ENCODE data around the gene RRP12. TPM values are rescaled to one million over a fixed set of nuclear protein-coding genes. Genes with fewer than 3 reads are reported as not detected.

The RRP12 gene
- total and polyA plus RNA-seq, 12 donors: 11.1 to 46.6 (median 22.3) TPM

GRCh38 chr10:97401455-97401919 lies 347 bp upstream of the RRP12 start:
- peak overlapping the region in 9 of 10 donors; percentile 48 to 96 (median 79) for H3K4me3 ChIP-seq
- ATAC-seq (no peak), DNase-seq (no peak)
- no peaks in the 10 kb centered on the region for H3K9me3 ChIP-seq
- H3K36me3 ChIP-seq: peaks cover 0 to 23% (median 4%) of the 10 kb centered on the region in 9 donors
- no peak for TF ChIP-seq CTCF (IDR thresholded peaks at IDR 0.05)
- peak overlapping the region in 9 of 10 donors; percentile 56 to 91 (median 83) for H3K27ac ChIP-seq
- H3K27me3 ChIP-seq: no peaks in the 10 kb centered on the region
- intact Hi-C loops (cut with DNase I): loop anchor here in 4 of 10 donors (5.0 to 10.0 kb wide), 4 partner anchors 64 to 336 kb away; partner anchors contain the start of gene ZFYVE27 (in 1 of the 4)
- H3K4me1 ChIP-seq: peaks cover 0 to 34% (median 13%) of the 10 kb centered on the region in 9 donors
- 65 to 69% methylated on average over 13 of the region's 13 CpGs for WGBS, 2 donors

- peak in 1 of 2 donors; percentile 39 for DNase-seq
These were observed 1.1 kb downstream of the RRP12 start for GRCh38 chr10:97399843-97400545.

GRCh38 chr10:97396056-97396455 lies 5.1 kb downstream of the RRP12 start:
- TF ChIP-seq CTCF (IDR thresholded peaks at IDR 0.05): no peak
- H3K4me3 ChIP-seq: no peak overlapping the region
- DNase-seq (no peak), ATAC-seq (no peak)
- no peaks in the 10 kb centered on the region for H3K27me3 ChIP-seq
- WGBS, 2 donors: 73 to 75% methylated on average over 4 of the region's 4 CpGs
- peaks cover 0 to 17% (median 13%) of the 10 kb centered on the region in 9 donors for H3K4me1 ChIP-seq
- H3K9me3 ChIP-seq: no peaks in the 10 kb centered on the region
- intact Hi-C loops (cut with DNase I): no loop called here
- H3K36me3 ChIP-seq: peaks cover 0 to 76% (median 31%) of the 10 kb centered on the region in 9 donors
- no peak overlapping the region for H3K27ac ChIP-seq

More at GRCh38 chr10:97399843-97400545, 1.1 kb downstream of the RRP12 start:
- Histone ChIP-seq H3K36me3 (peaks cover 0 to 38% (median 7%) of the 10 kb centered on the region in 9 donors), H3K4me1 (peaks cover 0 to 25% (median 13%) of the 10 kb centered on the region in 9 donors), H3K4me3 (peak overlapping the region; percentile 48 to 96 (median 80)), H3K27ac (peak overlapping the region in 8 of 10 donors; percentile 56 to 91 (median 84)), H3K27me3 (no peaks in the 10 kb centered on the region), H3K9me3 (no peaks in the 10 kb centered on the region)
- TF ChIP-seq CTCF (IDR thresholded peaks at IDR 0.05): no peak
- intact Hi-C loops (cut with DNase I): loop anchor here in 4 of 10 donors (5.0 to 10.0 kb wide), 4 partner anchors 63 to 337 kb away; partner anchors contain the start of gene ZFYVE27 (in 1 of the 4)
- peak; percentile 8 to 79 (median 64) for ATAC-seq
- whole genome bisulfite sequencing, 2 donors: 18 to 20% methylated on average over 21 of the region's 21 CpGs

GRCh38 chr10:97393034-97393573 lies 8.0 kb downstream of the RRP12 start:
- 92 to 94% methylated on average over 8 of the region's 8 CpGs for WGBS, 2 donors
- no peaks in the 10 kb centered on the region for H3K4me1 ChIP-seq
- ATAC-seq (no peak), DNase-seq (no peak)
- TF ChIP-seq CTCF (IDR thresholded peaks at IDR 0.05): no peak
- intact Hi-C loops (cut with DNase I): no loop called here
- no peaks in the 10 kb centered on the region for H3K27me3 ChIP-seq
- H3K4me3 ChIP-seq: no peak overlapping the region
- no peaks in the 10 kb centered on the region for H3K9me3 ChIP-seq
- peaks cover 0 to 96% (median 50%) of the 10 kb centered on the region in 9 donors for H3K36me3 ChIP-seq
- no peak overlapping the region for H3K27ac ChIP-seq

Measured in heart right ventricle (tissue), 16 donors.